WTC11 (cell line): ENCODE results near the gene ABCG1. TPM values are rescaled to one million over a fixed set of nuclear protein-coding genes. Genes with fewer than 3 reads are reported as not detected.

Experiments used
- ATAC-seq: fragments of 200-7000 bp; cut with Tn5 transposase; 2 replicates; pipeline ENCODE4 v1.10.0; 2021; ENCODE audit warnings: mild to moderate bottlenecking, moderate library complexity
- CTCF ChIA-PET: fragments of 300-600 bp; sonication (Branson Sonifier 250); formaldehyde crosslinking; loops from one replicate; lab custom pipeline; 2021; ENCODE audit warnings: antibody characterized with exemption; lab: Charles Lee
- POLR2A ChIA-PET: fragments of 350-600 bp; sonication (Branson Sonifier 250); formaldehyde crosslinking; loops from one replicate; lab custom pipeline; 2021; ENCODE audit warnings: antibody characterized with exemption; lab: Charles Lee
- DNase-seq: peaks from one replicate; pipeline ENCODE4 v3.0.0; 2021; ENCODE audit warnings: low spot score
- H3K27ac Mint-ChIP-seq: 2 replicates; pipeline ENCODE4 v1.8.0; 2021; ENCODE audit warnings: mixed read lengths
- H3K27me3 Mint-ChIP-seq: 2 replicates; pipeline ENCODE4 v1.8.0; 2021; ENCODE audit warnings: low read depth, mild to moderate bottlenecking, moderate library complexity, mixed read lengths
- H3K36me3 Mint-ChIP-seq: 2 replicates; pipeline ENCODE4 v1.8.0; 2021; ENCODE audit warnings: mixed read lengths
- H3K4me1 Mint-ChIP-seq: 2 replicates; pipeline ENCODE4 v1.8.0; 2022; ENCODE audit warnings: mixed read lengths
- H3K4me3 Mint-ChIP-seq: 2 replicates; pipeline ENCODE4 v1.8.0; 2021; ENCODE audit warnings: mild to moderate bottlenecking, moderate library complexity, mixed read lengths
- H3K9me3 Mint-ChIP-seq: 2 replicates; pipeline ENCODE4 v1.8.0; 2021; ENCODE audit warnings: mixed read lengths
- ATF1 ChIP-seq: sonication (generic); formaldehyde crosslinking; IDR thresholded peaks from 2 replicates; pipeline ENCODE4 v1.8.1; 2023; ENCODE audit warnings: mild to moderate bottlenecking, moderate library complexity, missing genetic modification reagents
- FOXP4 ChIP-seq: sonication (generic); formaldehyde crosslinking; IDR thresholded peaks from 2 replicates; pipeline ENCODE4 v1.8.0; 2022; ENCODE audit warnings: mild to moderate bottlenecking, missing genetic modification reagents
- GRHL2 ChIP-seq: fragments of 250-450 bp; sonication (Bioruptor Pico); IDR thresholded peaks from 2 replicates; pipeline ENCODE4 v1.8.0; 2022; ENCODE audit warnings: mild to moderate bottlenecking, moderate library complexity; ENCODE audit not compliant: insufficient replicate concordance, severe bottlenecking
- GTF2I ChIP-seq: fragments of 250-450 bp; sonication (Bioruptor Pico); conservative IDR thresholded peaks from 2 replicates; pipeline ENCODE4 v1.4.0; 2021; ENCODE audit warnings: mild to moderate bottlenecking
- KAT7 ChIP-seq: sonication (generic); formaldehyde crosslinking; IDR thresholded peaks from 2 replicates; pipeline ENCODE4 v1.8.1; 2023; ENCODE audit warnings: missing genetic modification reagents, mild to moderate bottlenecking, borderline replicate concordance
- NR1H2 ChIP-seq: sonication (generic); formaldehyde crosslinking; IDR thresholded peaks from 2 replicates; pipeline ENCODE4 v1.9.0; 2021; ENCODE audit warnings: mild to moderate bottlenecking, moderate library complexity, missing genetic modification reagents
- PREB ChIP-seq: sonication (generic); formaldehyde crosslinking; IDR thresholded peaks from 2 replicates; pipeline ENCODE4 v1.8.1; 2022; ENCODE audit warnings: mild to moderate bottlenecking, missing genetic modification reagents, moderate library complexity, borderline replicate concordance
- RORB ChIP-seq: fragments of 250-450 bp; sonication (Bioruptor Pico); IDR thresholded peaks from 2 replicates; pipeline ENCODE4 v1.9.0; 2021; ENCODE audit warnings: mild to moderate bottlenecking
- SMAD3 ChIP-seq: sonication (generic); formaldehyde crosslinking; IDR thresholded peaks from 2 replicates; pipeline ENCODE4 v1.8.0; 2022; ENCODE audit warnings: missing genetic modification reagents, mild to moderate bottlenecking, borderline replicate concordance
- SMAD4 ChIP-seq: sonication (generic); formaldehyde crosslinking; IDR thresholded peaks from 2 replicates; pipeline ENCODE4 v1.8.0; 2022; ENCODE audit warnings: mild to moderate bottlenecking, missing genetic modification reagents
- SP1 ChIP-seq: sonication (generic); formaldehyde crosslinking; conservative IDR thresholded peaks from 2 replicates; pipeline ENCODE4 v1.8.1; 2022; ENCODE audit warnings: missing genetic modification reagents
- TEAD1 ChIP-seq: sonication (generic); formaldehyde crosslinking; IDR thresholded peaks from 2 replicates; pipeline ENCODE4 v1.8.0; 2022; ENCODE audit warnings: mild to moderate bottlenecking, missing genetic modification reagents
- ZNF532 ChIP-seq: fragments of 250-450 bp; sonication (Bioruptor Pico); IDR thresholded peaks from 2 replicates; pipeline ENCODE4 v1.9.0; 2021; ENCODE audit warnings: mild to moderate bottlenecking, borderline replicate concordance
- ZSCAN18 ChIP-seq: fragments of 250-450 bp; sonication (Bioruptor Pico); IDR thresholded peaks from 2 replicates; pipeline ENCODE4 v2.1.2; 2022; ENCODE audit warnings: mild to moderate bottlenecking, moderate library complexity
- total RNA-seq: library from RNA; stranded (reverse); gene quantifications from 3 replicates; pipeline ENCODE4 v1.2.3, GENCODE V29; 2021
- TF ChIP-seq, protein P1 (sequence below): sonication (generic); formaldehyde crosslinking; IDR thresholded peaks from 2 replicates; pipeline ENCODE4 v1.8.1; 2022; ENCODE audit warnings: missing genetic modification reagents, borderline replicate concordance
- TF ChIP-seq, protein P2 (sequence below): fragments of 250-450 bp; sonication (Bioruptor Pico); IDR thresholded peaks from 2 replicates; pipeline ENCODE4 v1.8.0; 2021; ENCODE audit warnings: mild to moderate bottlenecking
- TF ChIP-seq, protein P3 (sequence below): sonication (generic); formaldehyde crosslinking; IDR thresholded peaks from 2 replicates; pipeline ENCODE4 v1.8.1; 2023; ENCODE audit warnings: mild to moderate bottlenecking, missing genetic modification reagents, moderate library complexity

The ABCG1 gene
- total RNA-seq, 1 experiment from 2014 or later = 4.0 TPM

- TF ChIP-seq PREB (CRISPR knock-in tag) (no peak), KAT7 (CRISPR knock-in tag) (no peak), FOXP4 (CRISPR knock-in tag) (no peak), RORB (CRISPR knock-in tag) (no peak), NR1H2 (CRISPR knock-in tag) (no peak)
- TF ChIP-seq, protein P1, sequence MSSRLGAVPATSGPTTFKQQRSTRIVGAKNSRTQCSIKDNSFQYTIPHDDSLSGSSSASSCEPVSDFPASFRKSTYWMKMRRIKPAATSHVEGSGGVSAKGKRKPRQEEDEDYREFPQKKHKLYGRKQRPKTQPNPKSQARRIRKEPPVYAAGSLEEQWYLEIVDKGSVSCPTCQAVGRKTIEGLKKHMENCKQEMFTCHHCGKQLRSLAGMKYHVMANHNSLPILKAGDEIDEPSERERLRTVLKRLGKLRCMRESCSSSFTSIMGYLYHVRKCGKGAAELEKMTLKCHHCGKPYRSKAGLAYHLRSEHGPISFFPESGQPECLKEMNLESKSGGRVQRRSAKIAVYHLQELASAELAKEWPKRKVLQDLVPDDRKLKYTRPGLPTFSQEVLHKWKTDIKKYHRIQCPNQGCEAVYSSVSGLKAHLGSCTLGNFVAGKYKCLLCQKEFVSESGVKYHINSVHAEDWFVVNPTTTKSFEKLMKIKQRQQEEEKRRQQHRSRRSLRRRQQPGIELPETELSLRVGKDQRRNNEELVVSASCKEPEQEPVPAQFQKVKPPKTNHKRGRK (CRISPR knock-in tag) = no peak
- TF ChIP-seq, protein P2, sequence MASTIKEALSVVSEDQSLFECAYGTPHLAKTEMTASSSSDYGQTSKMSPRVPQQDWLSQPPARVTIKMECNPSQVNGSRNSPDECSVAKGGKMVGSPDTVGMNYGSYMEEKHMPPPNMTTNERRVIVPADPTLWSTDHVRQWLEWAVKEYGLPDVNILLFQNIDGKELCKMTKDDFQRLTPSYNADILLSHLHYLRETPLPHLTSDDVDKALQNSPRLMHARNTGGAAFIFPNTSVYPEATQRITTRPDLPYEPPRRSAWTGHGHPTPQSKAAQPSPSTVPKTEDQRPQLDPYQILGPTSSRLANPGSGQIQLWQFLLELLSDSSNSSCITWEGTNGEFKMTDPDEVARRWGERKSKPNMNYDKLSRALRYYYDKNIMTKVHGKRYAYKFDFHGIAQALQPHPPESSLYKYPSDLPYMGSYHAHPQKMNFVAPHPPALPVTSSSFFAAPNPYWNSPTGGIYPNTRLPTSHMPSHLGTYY (CRISPR knock-in tag) = no peak
These were observed 54.2 kb downstream of the ABCG1 start (continued) for GRCh38 chr21:42272984-42273600.

- Mint-ChIP-seq H3K4me1 (no peaks in the 10 kb centered on the region), H3K9me3 (no peaks in the 10 kb centered on the region), H3K36me3 (no peaks in the 10 kb centered on the region), H3K27ac (no peak overlapping the region), H3K27me3 (no peaks in the 10 kb centered on the region), H3K4me3 (no peak overlapping the region)
- TF ChIP-seq GTF2I (CRISPR knock-in tag) (no peak), NR1H2 (CRISPR knock-in tag) (no peak), SMAD4 (CRISPR knock-in tag) (no peak)
- TF ChIP-seq, protein P2 (CRISPR knock-in tag) = no peak
- TF ChIP-seq, protein P3, sequence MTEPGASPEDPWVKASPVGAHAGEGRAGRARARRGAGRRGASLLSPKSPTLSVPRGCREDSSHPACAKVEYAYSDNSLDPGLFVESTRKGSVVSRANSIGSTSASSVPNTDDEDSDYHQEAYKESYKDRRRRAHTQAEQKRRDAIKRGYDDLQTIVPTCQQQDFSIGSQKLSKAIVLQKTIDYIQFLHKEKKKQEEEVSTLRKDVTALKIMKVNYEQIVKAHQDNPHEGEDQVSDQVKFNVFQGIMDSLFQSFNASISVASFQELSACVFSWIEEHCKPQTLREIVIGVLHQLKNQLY = no peak
- DNase-seq (no peak), ATAC-seq (no peak)
- ChIA-PET POLR2A (no interaction called here), CTCF (interaction anchor here (1.0 to 1.3 kb wide), 3 partner anchors 9 to 34 kb away, joined by 3 to 6 read pairs (median 4); no protein-coding TSS in a partner anchor)
These were observed 57.1 kb downstream of the ABCG1 start for GRCh38 chr21:42276076-42276475.

DNA sequence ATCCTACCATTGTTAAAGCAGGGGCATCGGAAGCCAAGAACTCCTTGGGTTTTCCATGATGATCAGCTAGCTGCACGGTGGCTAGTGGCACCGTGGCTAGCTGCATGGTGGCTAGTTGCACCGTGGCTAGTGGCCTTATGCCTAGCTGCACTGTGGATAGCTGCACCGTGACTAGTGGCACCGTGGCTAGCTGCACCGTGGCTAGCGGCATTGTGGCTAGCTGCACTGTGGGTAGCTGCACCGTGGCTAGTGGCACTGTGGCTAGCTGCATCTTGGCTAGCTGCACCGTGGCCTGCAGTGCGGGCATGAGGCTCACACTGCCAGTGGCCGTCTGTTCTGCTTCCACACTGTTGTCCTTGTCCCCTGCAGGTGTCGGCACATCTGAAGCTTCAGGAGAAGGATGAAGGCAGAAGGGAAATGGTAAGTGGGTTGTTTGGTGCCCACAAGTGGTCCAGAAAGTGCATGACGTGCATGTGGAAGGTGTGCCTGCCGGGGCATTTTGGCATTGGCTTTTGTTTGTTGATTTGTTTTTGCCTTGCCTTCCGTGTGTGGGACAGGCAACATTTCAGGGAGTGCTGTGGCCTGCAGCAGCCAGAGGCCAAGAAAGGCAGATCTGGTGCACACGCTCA is 57.7 kb downstream of the ABCG1 start:
- ATAC-seq (no peak), DNase-seq (no peak)
- H3K27me3 Mint-ChIP-seq = no peaks in the 10 kb centered on the region
- no peaks in the 10 kb centered on the region for H3K36me3 Mint-ChIP-seq
- no peaks in the 10 kb centered on the region for H3K9me3 Mint-ChIP-seq
- H3K4me1 Mint-ChIP-seq = no peaks in the 10 kb centered on the region
- H3K4me3 Mint-ChIP-seq = no peak overlapping the region
- H3K27ac Mint-ChIP-seq = no peak overlapping the region
- POLR2A ChIA-PET = no interaction called here
- CTCF ChIA-PET = interaction anchor here (1.0 to 1.3 kb wide), 3 partner anchors 9 to 34 kb away, joined by 3 to 6 read pairs (median 4); no protein-coding TSS in a partner anchor
- TF ChIP-seq ATF1 (CRISPR knock-in tag) (no peak), GRHL2 (CRISPR knock-in tag) (no peak), TEAD1 (no peak), SP1 (no peak), ZSCAN18 (CRISPR knock-in tag) (no peak), SMAD3 (CRISPR knock-in tag) (no peak), ZNF532 (CRISPR knock-in tag) (no peak)
